Astrocyte (in vitro differentiated cells and primary cell): ENCODE data around the gene SMAD3. TPM values are rescaled to one million over a fixed set of nuclear protein-coding genes. Genes with fewer than 3 reads are reported as not detected.

Experiments used
- DNase-seq: peaks from one replicate; pipeline ENCODE4 v3.0.0-alpha.2; 2010; ENCODE audit warnings: low read depth
- FAIRE-seq: peaks from 2 replicates; lab custom pipeline; 2011; peaks lifted over from hg19 to GRCh38; lab: Jason Lieb, UNC
- H2AFZ ChIP-seq: 2 replicates; pipeline ENCODE4 v1.6.0; 2012; ENCODE audit warnings: low read depth, low read length, inconsistent platforms
- H3K27ac ChIP-seq: 2 replicates; pipeline ENCODE4 v1.5.1; 2011; ENCODE audit warnings: low read depth, low read length, inconsistent platforms
- H3K27me3 ChIP-seq: 2 replicates; pipeline ENCODE4 v1.6.0; 2011; ENCODE audit warnings: low read length, inconsistent platforms; ENCODE audit not compliant: insufficient read depth
- H3K36me3 ChIP-seq: 2 replicates; pipeline ENCODE4 v1.5.1; 2011; ENCODE audit warnings: low read length, inconsistent platforms; ENCODE audit not compliant: insufficient read depth
- H3K4me1 ChIP-seq: 2 replicates; pipeline ENCODE4 v1.5.1; 2011; ENCODE audit warnings: low read length, inconsistent platforms; ENCODE audit not compliant: insufficient read depth
- H3K4me2 ChIP-seq: 2 replicates; pipeline ENCODE4 v1.6.0; 2012; ENCODE audit warnings: low read length, inconsistent platforms
- H3K4me3 ChIP-seq: 2 replicates; pipeline ENCODE4 v1.5.1; 2011; ENCODE audit warnings: low read depth, mild to moderate bottlenecking, low read length, inconsistent platforms; ENCODE audit not compliant: insufficient read depth
- H3K79me2 ChIP-seq: 2 replicates; pipeline ENCODE4 v1.6.0; 2012; ENCODE audit warnings: mild to moderate bottlenecking, low read length, inconsistent platforms; ENCODE audit not compliant: insufficient read depth
- H3K9ac ChIP-seq: 2 replicates; pipeline ENCODE4 v1.6.0; 2012; ENCODE audit warnings: mild to moderate bottlenecking, low read length, inconsistent platforms
- H3K9me3 ChIP-seq: 2 replicates; pipeline ENCODE4 v1.5.1; 2012; ENCODE audit warnings: low read depth, mild to moderate bottlenecking, low read length, inconsistent platforms; ENCODE audit not compliant: insufficient read depth
- H4K20me1 ChIP-seq: 2 replicates; pipeline ENCODE4 v1.6.0; 2012; ENCODE audit warnings: low read length, inconsistent platforms; ENCODE audit not compliant: insufficient read depth
- H3K27ac Mint-ChIP-seq: one replicate; pipeline ENCODE4 v1.8.0; 2021; ENCODE audit warnings: mild to moderate bottlenecking, mixed read lengths; ENCODE audit not compliant: unreplicated experiment
- H3K27me3 Mint-ChIP-seq: one replicate; pipeline ENCODE4 v1.8.0; 2021; ENCODE audit warnings: low read depth, mixed read lengths; ENCODE audit not compliant: unreplicated experiment
- H3K36me3 Mint-ChIP-seq: one replicate; pipeline ENCODE4 v1.8.0; 2021; ENCODE audit warnings: low read depth, mixed read lengths; ENCODE audit not compliant: unreplicated experiment
- H3K4me1 Mint-ChIP-seq: one replicate; pipeline ENCODE4 v1.8.0; 2021; ENCODE audit warnings: low read depth, mixed read lengths; ENCODE audit not compliant: unreplicated experiment
- H3K4me3 Mint-ChIP-seq: one replicate; pipeline ENCODE4 v1.8.0; 2021; ENCODE audit warnings: mild to moderate bottlenecking, moderate library complexity, mixed read lengths; ENCODE audit not compliant: unreplicated experiment
- H3K9me3 Mint-ChIP-seq: one replicate; pipeline ENCODE4 v1.8.0; 2021; ENCODE audit warnings: mild to moderate bottlenecking, mixed read lengths; ENCODE audit not compliant: unreplicated experiment
- EZH2 ChIP-seq: IDR thresholded peaks from 2 replicates; pipeline ENCODE4 v1.6.1; 2012; ENCODE audit warnings: mild to moderate bottlenecking, low read length, inconsistent platforms; ENCODE audit not compliant: insufficient read depth
- total RNA-seq: library from RNA; stranded (reverse); gene quantifications from 2 replicates; pipeline ENCODE4 v1.2.1, GENCODE V29; 2021
- TF ChIP-seq, protein P1 (sequence below): IDR thresholded peaks from 2 replicates; pipeline ENCODE4 v1.5.1; 2011; ENCODE audit warnings: low read depth, mild to moderate bottlenecking, inconsistent platforms, low read length, moderate library complexity; ENCODE audit not compliant: insufficient read depth

The SMAD3 gene
- total RNA-seq, 1 donor from 2014 or later = 78.0 TPM

DNA sequence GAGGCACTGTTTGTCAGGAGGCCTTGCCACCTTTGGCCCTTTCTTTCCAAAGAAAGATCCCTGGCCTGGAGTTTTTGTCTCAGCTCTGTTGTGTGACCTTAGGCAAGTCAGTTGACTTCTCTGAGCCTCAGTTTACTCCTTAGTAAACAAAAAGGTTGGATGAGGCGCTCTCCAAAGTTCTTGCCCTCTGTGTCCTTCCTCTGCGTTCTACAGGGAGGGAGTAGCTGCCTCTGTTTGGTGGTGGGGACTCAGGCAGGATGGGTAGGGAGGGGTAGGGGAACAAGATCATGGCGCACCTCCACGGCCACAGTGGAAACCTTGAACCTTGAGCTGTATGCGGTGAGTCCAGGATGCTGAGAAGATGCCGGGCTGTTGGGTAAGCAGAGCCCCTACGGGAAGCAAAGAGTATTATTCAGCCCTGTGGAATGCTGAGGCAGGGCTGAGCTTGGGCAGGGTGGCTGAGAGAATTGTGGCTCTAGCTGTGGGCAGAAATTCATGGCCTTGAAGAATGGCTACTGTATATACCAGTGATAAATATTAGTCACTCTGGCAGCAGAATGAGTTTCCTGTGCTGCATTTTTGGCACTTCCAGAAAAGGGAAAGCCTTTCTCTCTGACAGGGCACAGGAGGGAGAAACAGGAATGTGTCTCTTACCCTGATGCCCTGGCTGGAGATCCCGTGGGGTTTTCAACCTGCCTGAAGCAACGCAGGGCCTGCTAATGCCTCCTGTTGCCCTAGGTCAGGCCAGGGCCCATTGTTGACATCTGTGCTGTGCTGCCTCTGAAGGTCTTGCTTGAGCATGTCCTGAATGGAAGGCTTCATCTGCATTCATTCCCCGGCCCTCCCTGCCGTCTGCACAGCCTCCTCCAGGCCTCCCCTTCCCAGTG, 39.9 kb downstream of the SMAD3 start:
- Histone ChIP-seq H3K9me3 (no peaks in the 10 kb centered on the region), H3K4me2 (peak overlapping the region; percentile 59), H2AFZ (no peak overlapping the region), H3K36me3 (no peaks in the 10 kb centered on the region), H3K27me3 (no peaks in the 10 kb centered on the region), H3K27ac (peak overlapping the region; percentile 100), H4K20me1 (peaks cover 12% of the 10 kb centered on the region), H3K79me2 (peaks cover 82% of the 10 kb centered on the region), H3K4me1 (peaks cover 79% of the 10 kb centered on the region), H3K4me3 (no peak overlapping the region), H3K9ac (peak overlapping the region; percentile 92)
- Mint-ChIP-seq H3K4me1 (peaks cover 64% of the 10 kb centered on the region), H3K9me3 (no peaks in the 10 kb centered on the region), H3K27ac (peak overlapping the region; percentile 95), H3K27me3 (no peaks in the 10 kb centered on the region), H3K4me3 (peak overlapping the region; percentile 41), H3K36me3 (peaks cover 10% of the 10 kb centered on the region)
- no peak for TF ChIP-seq EZH2
- TF ChIP-seq, protein P1, sequence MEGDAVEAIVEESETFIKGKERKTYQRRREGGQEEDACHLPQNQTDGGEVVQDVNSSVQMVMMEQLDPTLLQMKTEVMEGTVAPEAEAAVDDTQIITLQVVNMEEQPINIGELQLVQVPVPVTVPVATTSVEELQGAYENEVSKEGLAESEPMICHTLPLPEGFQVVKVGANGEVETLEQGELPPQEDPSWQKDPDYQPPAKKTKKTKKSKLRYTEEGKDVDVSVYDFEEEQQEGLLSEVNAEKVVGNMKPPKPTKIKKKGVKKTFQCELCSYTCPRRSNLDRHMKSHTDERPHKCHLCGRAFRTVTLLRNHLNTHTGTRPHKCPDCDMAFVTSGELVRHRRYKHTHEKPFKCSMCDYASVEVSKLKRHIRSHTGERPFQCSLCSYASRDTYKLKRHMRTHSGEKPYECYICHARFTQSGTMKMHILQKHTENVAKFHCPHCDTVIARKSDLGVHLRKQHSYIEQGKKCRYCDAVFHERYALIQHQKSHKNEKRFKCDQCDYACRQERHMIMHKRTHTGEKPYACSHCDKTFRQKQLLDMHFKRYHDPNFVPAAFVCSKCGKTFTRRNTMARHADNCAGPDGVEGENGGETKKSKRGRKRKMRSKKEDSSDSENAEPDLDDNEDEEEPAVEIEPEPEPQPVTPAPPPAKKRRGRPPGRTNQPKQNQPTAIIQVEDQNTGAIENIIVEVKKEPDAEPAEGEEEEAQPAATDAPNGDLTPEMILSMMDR = no peak
- DNase-seq (peak; percentile 99), FAIRE-seq (peak; percentile 91)

DNA sequence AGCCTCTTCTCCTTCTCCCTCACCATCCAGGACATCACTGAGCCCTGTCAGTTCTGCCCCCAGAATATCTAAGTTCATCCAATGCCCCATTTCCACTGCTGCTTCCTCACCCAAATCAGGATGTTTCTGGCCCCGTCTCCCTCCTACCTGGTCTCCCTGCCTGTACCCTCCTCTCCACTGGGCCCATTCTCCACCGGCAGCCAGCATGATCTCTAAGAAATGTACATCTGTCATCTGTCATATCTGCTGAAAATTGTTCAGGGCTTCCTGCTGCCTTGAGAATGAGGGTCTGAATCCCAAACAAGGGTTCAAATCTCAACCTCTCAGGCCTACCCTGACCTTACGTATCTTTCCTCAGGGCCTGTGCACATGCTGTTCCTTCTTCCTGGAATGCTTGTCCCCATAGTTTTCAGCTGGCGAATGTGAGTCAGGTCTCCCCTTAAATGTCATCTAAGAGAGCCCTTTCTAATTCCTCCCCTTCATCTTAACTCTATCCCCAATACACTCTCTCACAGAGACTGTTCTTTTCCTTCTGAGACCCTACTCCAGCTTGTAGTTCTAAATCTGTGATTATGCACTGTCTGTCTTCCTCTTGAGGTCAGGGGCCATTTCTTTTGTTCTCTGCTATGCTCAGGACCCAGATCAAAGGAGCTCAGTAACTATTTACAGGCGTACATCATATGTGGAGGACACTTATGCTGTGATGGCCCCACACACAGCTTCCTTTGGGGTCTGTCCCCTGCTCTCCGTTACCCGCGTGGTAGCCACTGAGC, 40.8 kb downstream of the SMAD3 start:
- Histone ChIP-seq H3K4me3 (peak overlapping the region; percentile 22), H3K27me3 (no peaks in the 10 kb centered on the region), H3K36me3 (no peaks in the 10 kb centered on the region), H3K27ac (peak overlapping the region; percentile 100), H3K9me3 (no peaks in the 10 kb centered on the region), H4K20me1 (peaks cover 12% of the 10 kb centered on the region), H2AFZ (no peak overlapping the region), H3K79me2 (peaks cover 83% of the 10 kb centered on the region), H3K9ac (peak overlapping the region; percentile 92), H3K4me2 (peak overlapping the region; percentile 59), H3K4me1 (peaks cover 82% of the 10 kb centered on the region)
- Mint-ChIP-seq H3K27ac (peak overlapping the region; percentile 95), H3K4me3 (peak overlapping the region; percentile 41), H3K4me1 (peaks cover 72% of the 10 kb centered on the region), H3K27me3 (no peaks in the 10 kb centered on the region), H3K36me3 (peaks cover 13% of the 10 kb centered on the region), H3K9me3 (peaks cover 2% of the 10 kb centered on the region)
- FAIRE-seq (no peak), DNase-seq (no peak)
- no peak for TF ChIP-seq EZH2
- TF ChIP-seq, protein P1 = no peak
